ENCODE measurements around the gene ANK3.

GRCh38 chr10:60073397-60073780 is 316.3 kb downstream of the ANK3 start:
- TF ChIP-seq ZBTB1 (tag by site-specific recombination; IDR thresholded peaks at IDR 0.05) (no peak), CTCF (tag by site-specific recombination; IDR thresholded peaks at IDR 0.05) (no peak), ATF2 (tag by site-specific recombination; IDR thresholded peaks at IDR 0.05; ENCODE audit: low read depth) (no peak), KLF16 (tag by site-specific recombination; IDR thresholded peaks at IDR 0.05) (no peak), ZNF530 (tag by site-specific recombination; IDR thresholded peaks at IDR 0.05; ENCODE audit: low read depth) (no peak), KLF9 (tag by site-specific recombination; IDR thresholded peaks at IDR 0.05; ENCODE audit: low read depth) (no peak), ZNF174 (tag by site-specific recombination; IDR thresholded peaks at IDR 0.05) (no peak), ZNF292 (tag by site-specific recombination; IDR thresholded peaks at IDR 0.05; ENCODE audit: borderline replicate concordance, low read depth) (no peak), ZBTB8A (tag by site-specific recombination; IDR thresholded peaks at IDR 0.05) (no peak)
